ENCODE results near the gene PERCC1.
"Not testable (repeated sequence)": the region's sequence is repeated elsewhere in the genome, so short reads cannot be mapped to it uniquely, and the experiment has no call there.

PERCC1 gene

GRCh38 chr16:1431497-1432270, 806 bp downstream of the PERCC1 start:
- no peak for DNase-seq (ENCODE audit: low read depth, low spot score)
- no peak overlapping the region for H3K4me3 ChIP-seq (ENCODE audit: low read length)

GRCh38 chr16:1432388-1433262, 1.7 kb downstream of the PERCC1 start:
- DNase-seq (ENCODE audit: low read depth, low spot score): no peak
- no peak overlapping the region for H3K4me3 ChIP-seq (ENCODE audit: low read length)

DNA sequence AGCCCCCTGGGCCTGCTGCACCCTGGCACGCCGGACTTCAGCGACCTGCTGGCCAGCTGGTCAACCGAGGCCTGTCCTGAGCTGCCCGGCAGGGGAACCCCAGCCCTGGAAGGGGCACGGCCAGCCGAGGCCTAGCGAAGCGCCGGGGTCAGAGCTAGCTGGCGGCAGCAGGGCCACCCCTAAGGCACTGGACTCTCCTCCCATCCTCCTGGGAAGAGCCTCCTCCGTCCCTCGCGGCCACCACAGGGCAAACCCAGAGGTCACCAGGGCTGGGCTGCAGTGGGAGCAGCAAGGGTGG, 2.3 kb downstream of the PERCC1 start:
- H3K4me3 ChIP-seq (ENCODE audit: low read length): no peak overlapping the region

GRCh38 chr16:1433756-1434155, 2.9 kb downstream of the PERCC1 start:
- no peak for DNase-seq (ENCODE audit: low read depth, low spot score)

More for the DNA sequence above, 2.3 kb downstream of the PERCC1 start:
- no peak for DNase-seq (ENCODE audit: low read depth, low spot score)

GRCh38 chr16:1434644-1435592, 4.0 kb downstream of the PERCC1 start:
- DNase-seq (ENCODE audit: low read depth, low spot score): no peak
- H3K4me3 ChIP-seq (ENCODE audit: low read length): no peak overlapping the region

More at GRCh38 chr16:1433756-1434155, 2.9 kb downstream of the PERCC1 start:
- no peak overlapping the region for H3K4me3 ChIP-seq (ENCODE audit: low read length)

DNA sequence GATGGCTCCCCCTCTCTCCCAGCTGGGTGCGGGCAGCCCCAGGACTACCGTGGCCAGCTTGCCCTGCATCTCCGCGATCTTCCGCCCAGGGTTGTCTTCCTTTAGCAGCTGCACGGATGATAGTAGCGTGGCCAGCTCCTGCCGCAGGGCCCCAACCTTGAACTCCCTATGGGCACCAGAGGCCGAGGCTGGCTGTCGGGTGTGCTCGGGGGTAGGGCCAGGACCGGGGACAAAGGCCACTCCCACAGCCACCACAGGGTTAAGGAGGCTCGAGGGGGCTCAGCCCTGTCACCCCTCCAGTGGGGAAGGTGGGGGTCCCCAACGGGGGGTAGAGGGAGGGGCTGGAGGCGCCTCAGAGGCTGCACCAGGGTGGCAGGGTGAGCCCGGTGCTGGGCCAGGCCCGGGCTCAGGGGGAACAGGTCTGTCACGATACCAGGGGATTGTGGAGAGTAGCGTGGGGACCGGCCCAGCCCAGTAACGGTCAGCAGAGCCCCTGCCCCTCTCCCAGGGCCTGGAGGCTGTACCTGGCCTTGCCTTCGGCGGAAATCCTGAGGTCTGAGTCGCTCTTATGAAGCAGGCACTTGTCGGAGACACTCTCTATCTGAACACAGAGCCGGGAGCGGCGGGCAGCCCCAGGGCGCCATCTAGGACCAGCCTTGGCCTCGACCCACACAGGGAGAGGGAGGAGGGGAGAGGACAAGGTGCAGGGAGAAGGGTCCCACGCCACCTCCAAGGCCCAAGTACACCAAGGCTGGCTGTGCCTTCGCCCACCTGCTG, 5.2 kb downstream of the PERCC1 start:
- H3K4me3 ChIP-seq (ENCODE audit: low read length): no peak overlapping the region
- DNase-seq (ENCODE audit: low read depth, low spot score): no peak

DNA sequence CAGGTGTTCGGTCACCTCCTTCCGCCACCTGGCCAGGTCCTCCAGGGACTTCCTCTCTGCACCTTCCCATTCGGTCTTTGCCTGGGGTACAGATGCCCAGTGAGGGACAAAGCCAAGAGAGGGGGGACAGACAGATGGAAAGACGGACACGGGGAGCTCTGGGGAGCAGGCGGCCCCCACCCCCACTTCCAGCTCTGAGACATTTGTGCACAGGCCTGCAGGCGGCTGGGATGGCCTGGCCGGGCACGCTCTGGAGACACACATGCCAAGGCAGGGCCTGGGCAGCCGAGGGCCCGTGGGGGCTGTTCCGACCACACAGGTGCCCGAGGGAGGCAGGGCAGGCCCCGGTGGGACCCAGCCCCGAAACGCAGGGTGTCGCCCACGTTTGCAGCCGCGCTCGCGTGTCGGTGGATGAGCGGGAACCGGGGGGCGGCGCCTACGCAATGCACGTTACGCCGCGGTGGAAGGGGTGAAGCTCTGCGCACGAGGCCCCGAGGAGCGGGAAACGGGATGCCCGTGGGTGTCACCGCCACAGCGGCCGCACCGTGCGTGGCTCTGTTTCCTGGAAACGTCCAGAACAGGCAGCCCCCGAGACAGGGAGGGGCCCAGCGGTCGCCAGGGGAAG, 6.0 kb downstream of the PERCC1 start:
- no peak for DNase-seq (ENCODE audit: low read depth, low spot score)
- H3K4me3 ChIP-seq (ENCODE audit: low read length): no peak overlapping the region

- DNase-seq (ENCODE audit: low read depth, low spot score): no peak
- H3K4me3 ChIP-seq (ENCODE audit: low read length): no peak overlapping the region
Measured at GRCh38 chr16:1437606-1438005, 6.7 kb downstream of the PERCC1 start.

- no peak overlapping the region for H3K4me3 ChIP-seq (ENCODE audit: low read length)
- DNase-seq (ENCODE audit: low read depth, low spot score): no peak
Measured at GRCh38 chr16:1438229-1439057, 7.6 kb downstream of the PERCC1 start.

DNA sequence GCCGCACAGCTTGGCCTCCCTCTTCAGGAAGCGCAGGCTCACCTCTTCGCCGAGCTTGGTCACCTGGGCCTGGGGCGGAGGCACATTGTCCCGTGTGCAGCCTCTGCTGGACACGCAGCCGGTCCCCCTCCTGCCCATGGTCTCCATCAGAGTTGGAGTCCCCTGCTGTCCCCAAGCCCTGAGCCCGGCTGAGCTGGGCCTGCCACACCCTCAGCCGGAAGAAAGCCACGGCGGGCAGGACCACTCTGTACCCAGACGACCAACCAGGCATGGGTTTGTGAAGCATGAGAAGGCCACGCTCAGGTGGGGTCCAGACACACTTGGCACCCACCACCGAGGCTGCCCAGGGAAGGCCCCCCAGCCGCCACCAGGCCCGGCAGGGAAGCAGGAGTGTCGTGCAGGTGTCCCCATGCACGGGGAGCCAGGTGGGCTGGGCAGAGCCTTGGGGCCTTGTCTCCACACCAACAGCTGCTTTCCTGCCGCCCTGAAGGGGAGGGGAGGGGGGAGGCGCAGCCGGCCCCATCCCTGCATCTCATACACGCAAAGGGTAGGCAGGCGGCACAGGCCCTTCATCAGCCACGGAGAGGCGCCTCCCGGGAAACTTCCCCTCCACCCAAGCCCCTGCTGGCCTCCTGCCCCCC, 8.3 kb downstream of the PERCC1 start:
- no peak overlapping the region for H3K4me3 ChIP-seq (ENCODE audit: low read length)
- no peak for DNase-seq (ENCODE audit: low read depth, low spot score)

- DNase-seq (ENCODE audit: low read depth, low spot score); H3K4me3 ChIP-seq (ENCODE audit: low read length): not testable (repeated sequence)
Measured at GRCh38 chr16:1439699-1440074, 8.8 kb downstream of the PERCC1 start.

DNA sequence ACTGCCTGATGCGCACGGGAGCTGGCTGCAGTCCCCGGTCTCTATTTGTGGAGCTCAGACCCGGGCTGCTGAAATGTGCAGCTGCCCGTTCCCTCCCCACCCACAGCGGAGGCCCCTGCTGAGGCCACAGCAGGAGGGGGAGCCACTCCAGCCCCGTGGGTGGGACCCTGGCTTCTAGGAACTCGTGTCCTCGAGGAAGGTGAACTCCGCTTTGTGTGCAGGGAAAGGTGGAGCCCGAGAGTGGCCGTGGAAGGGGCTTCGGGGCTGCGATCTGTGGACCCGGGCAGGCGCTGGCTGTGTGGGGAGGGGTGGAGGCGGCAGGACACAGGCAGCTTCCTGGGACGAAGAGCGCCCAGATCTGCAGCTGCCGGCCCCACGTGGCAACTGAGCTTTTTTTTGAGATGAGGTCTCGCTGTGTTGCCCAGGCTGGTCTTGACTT, 10.5 kb downstream of the PERCC1 start:
- no peak overlapping the region for H3K4me3 ChIP-seq (ENCODE audit: low read length)
- DNase-seq (ENCODE audit: low read depth, low spot score): no peak

DNA sequence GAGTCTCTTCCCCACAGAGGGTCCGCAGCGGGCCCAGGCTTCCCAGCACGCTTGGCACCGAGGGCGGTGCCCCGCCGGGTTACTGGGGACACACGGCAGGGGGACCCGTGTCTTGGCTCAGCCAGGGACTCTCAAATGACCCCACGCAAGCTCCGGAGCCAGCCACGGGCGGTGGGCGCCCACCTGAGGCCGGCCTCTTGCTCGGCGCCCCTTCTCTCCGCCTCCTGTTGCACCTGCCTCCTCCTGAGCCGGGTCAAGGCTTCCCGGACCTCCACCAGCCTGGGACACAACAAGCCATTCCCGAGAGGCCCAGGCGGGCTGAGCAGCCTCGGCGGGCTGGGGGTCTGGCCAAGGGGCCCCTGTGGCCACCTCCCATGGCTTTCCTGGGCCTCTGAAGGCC, 11.8 kb downstream of the PERCC1 start:
- no peak overlapping the region for H3K4me3 ChIP-seq (ENCODE audit: low read length)
- no peak for DNase-seq (ENCODE audit: low read depth, low spot score)

DNA sequence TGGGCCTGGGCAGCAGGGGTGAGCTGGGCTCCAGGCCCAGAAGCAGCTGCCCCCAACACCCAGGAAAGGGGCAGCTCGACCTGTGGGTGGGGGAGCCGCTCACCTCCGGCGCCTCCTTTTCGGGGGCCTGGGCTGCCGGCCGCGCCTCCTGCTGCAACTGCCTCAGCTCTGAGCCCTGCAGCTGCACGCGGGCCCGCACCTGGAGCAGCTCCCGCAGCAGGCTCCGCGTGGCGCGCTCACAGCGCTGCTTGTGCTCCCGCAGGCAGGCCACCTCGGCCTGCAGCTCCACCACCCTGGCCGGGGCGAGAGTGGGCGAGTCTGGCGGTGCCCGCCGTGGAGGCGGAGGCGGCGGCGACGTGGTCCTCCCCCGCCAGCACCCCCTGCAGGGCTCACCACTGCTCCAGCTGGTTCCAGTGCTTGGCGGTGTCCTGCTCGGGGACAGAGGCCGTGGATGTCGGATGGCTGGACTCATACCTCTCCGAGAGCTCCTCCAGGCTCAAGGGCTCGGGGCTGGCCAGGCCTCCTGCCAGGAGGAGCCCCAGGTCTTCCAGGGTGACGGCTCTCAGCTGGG, 12.6 kb downstream of the PERCC1 start:
- H3K4me3 ChIP-seq (ENCODE audit: low read length): no peak overlapping the region
- DNase-seq (ENCODE audit: low read depth, low spot score): no peak

DNA sequence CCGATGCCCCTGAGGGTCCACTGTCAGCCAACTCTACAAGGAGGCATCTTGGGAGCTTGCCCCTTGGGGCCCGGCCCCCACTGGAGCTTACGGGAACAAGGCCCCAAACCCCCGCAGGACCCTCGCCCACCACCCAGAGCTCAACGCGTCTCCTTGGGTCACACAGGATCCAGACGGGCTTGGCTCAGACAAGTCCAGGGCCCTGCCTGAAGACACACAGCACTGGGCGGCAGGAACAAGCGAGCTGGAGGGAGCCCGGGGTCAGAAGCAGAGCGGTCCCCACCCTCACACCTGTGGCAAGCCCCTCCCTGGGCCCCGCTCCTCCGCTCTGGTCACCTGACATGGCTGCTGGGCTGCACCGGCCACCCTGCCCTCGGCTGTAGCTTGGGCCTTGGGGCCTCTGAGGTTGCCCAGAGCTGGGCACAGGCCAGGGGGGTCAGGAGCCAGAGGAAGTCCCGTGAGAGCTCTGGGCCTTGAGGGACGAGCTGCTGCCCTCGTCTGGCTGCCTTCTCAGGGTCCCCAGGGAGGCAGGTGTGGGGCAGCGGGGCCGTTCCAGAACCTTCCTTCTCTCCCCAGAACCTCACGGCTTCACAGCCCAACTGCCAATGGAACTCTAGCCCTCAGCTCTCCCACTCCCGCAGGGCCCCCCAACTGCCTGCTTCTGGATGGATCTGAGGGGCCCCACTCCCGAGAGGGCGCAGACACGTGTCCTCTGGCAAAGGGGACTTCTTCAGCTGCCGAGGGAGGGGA, 13.3 kb downstream of the PERCC1 start, which contains the start of gene CCDC154:
TSS of gene CCDC154 (minus strand) at position 577 of the 750 bp plus-strand sequence. CDS start at position 343, 234 bp downstream.
- DNase-seq (ENCODE audit: low read depth, low spot score): no peak
- no peak within 1 kb of the TSS for H3K4me3 ChIP-seq (ENCODE audit: low read length)
